Aorta (tissue), 5 donors: ENCODE results near the gene SSTR1. TPM values are rescaled to one million over a fixed set of nuclear protein-coding genes. Genes with fewer than 3 reads are reported as not detected.

Experiments used
- ATAC-seq: fragments of 200-7000 bp; cut with Tn5 transposase; one replicate; pipeline ENCODE4 v1.9.1; 2022; ENCODE audit warnings: moderate library complexity; ENCODE audit not compliant: low FRiP score
- DNase-seq, 2 donors: peaks; one replicate each; pipeline ENCODE4 v3.0.0-alpha.2; 2020
- H3K27ac ChIP-seq, 2 donors: one replicate each; pipeline ENCODE4 v1.5.1; 2013; ENCODE audit warnings: low read length in 2 of 2, mild to moderate bottlenecking in 2 of 2, moderate library complexity in 2 of 2, control low read depth in 1 of 2, inconsistent platforms in 1 of 2, low read depth in 1 of 2
- H3K27me3 ChIP-seq, 2 donors: one replicate each; pipeline ENCODE4 v1.6.1; 2013; ENCODE audit warnings: control low read depth in 1 of 2, low read length in 1 of 2, mild to moderate bottlenecking in 1 of 2, moderate library complexity in 1 of 2; ENCODE audit not compliant: insufficient read depth in 2 of 2, control insufficient read depth in 1 of 2
- H3K36me3 ChIP-seq, 2 donors: one replicate each; pipeline ENCODE4 v1.6.1; 2013; ENCODE audit warnings: control low read depth in 1 of 2, low read length in 1 of 2, mild to moderate bottlenecking in 1 of 2; ENCODE audit not compliant: insufficient read depth in 2 of 2, control insufficient read depth in 1 of 2
- H3K4me1 ChIP-seq, 2 donors: one replicate each; pipeline ENCODE4 v1.6.1; 2013; ENCODE audit warnings: low read length in 2 of 2, control low read depth in 1 of 2, mild to moderate bottlenecking in 1 of 2, moderate library complexity in 1 of 2; ENCODE audit not compliant: insufficient read depth in 2 of 2, control insufficient read depth in 1 of 2
- H3K4me3 ChIP-seq, 2 donors: one replicate each; pipeline ENCODE4 v1.5.1; 2013; ENCODE audit warnings: low read length in 2 of 2, control low read depth in 1 of 2, mild to moderate bottlenecking in 1 of 2
- H3K9me3 ChIP-seq: one replicate; pipeline ENCODE4 v1.6.1; 2013; ENCODE audit warnings: mild to moderate bottlenecking, low read length; ENCODE audit not compliant: control insufficient read depth
- WGBS, 2 donors: extraction: QIAGEN DNeasy Blood & Tissue Kit; methylation state at CpG; one replicate each; pipeline ENCODE4 v1.1.7; 2013; 5-methylcytosine and 5-hydroxymethylcytosine counted together
- intact Hi-C, 2 donors: fragments of 100-400 bp; cut with DNase I; formaldehyde crosslinking; loops; one replicate each; pipeline versions ENCODE4 v1.14.2 to v1.15.0; 2022
- polyA plus RNA-seq, 2 donors: library from polyadenylated mRNA; stranded (reverse); fragments of 200-250 nt; gene quantifications; one replicate each; pipeline ENCODE4 v1.2.3, GENCODE V29; 2013
- total RNA-seq, 2 donors: library from RNA; stranded (reverse); fragmentation: NEBNext Ultra II Directional; extraction: Animal tissue kit (Norgen Biotek cat#: 25700); gene quantifications; one replicate each; pipeline ENCODE4 v1.2.1, GENCODE V29; 2021
- donor health status: healthy with polysubstance abuse.
- donor health status: Bipolar disorder and iron deficiency.
- donor health status: DM: no; HTN: no; CAD: no.
- donor health status: DM: no; HTN: no; CAD: no.
- donor health status: DM: yes; HTN: yes; CAD: no.

Gene SSTR1
- total and polyA plus RNA-seq, 4 donors = 0.61 to 2.6 (median 0.94) TPM

DNA sequence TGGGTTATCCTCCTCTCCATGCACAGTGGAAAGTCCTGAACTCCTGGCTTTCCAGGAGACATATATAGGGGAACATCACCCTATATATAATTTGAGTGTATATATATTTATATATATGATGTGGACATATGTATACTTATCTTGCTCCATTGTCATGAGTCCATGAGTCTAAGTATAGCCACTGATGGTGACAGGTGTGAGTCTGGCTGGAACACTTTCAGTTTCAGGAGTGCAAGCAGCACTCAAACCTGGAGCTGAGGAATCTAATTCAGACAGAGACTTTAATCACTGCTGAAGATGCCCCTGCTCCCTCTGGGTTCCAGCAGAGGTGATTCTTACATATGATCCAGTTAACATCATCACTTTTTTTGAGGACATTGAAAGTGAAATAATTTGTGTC, 4.4 kb downstream of the SSTR1 start:
- no peak overlapping the region for H3K27ac ChIP-seq
- no peaks in the 10 kb centered on the region for H3K4me1 ChIP-seq
- no peaks in the 10 kb centered on the region for H3K36me3 ChIP-seq
- intact Hi-C loops = no loop called here
- no peak for DNase-seq
- H3K9me3 ChIP-seq = no peaks in the 10 kb centered on the region
- H3K4me3 ChIP-seq = no peak overlapping the region
- H3K27me3 ChIP-seq = no peaks in the 10 kb centered on the region
- no peak for ATAC-seq

DNA sequence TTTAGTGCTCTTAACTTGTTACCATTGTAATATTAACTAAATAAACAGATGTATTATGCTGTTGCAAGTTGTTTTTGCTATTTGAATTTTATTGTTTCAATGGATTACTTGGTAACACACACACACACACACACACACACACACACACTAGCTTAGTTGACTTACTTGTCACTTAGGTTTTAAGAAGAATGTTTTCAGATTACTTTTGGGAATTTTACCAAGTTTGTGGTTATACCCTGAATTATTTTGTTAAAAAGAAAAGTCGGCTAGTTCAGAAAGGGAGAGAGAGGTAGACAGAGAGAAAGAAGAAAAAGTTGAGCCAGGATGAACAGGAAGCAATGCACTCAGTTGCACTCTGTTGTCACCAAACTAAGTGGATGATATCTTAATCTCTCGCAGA, 5.3 kb downstream of the SSTR1 start:
- Histone ChIP-seq H3K4me3 (no peak overlapping the region), H3K27me3 (no peaks in the 10 kb centered on the region), H3K9me3 (no peaks in the 10 kb centered on the region), H3K4me1 (no peaks in the 10 kb centered on the region), H3K36me3 (no peaks in the 10 kb centered on the region), H3K27ac (no peak overlapping the region)
- ATAC-seq (no peak), DNase-seq (no peak)
- WGBS, 2 donors = 66 to 69% methylated on average over 2 of the region's 2 CpGs
- intact Hi-C loops = no loop called here

DNA sequence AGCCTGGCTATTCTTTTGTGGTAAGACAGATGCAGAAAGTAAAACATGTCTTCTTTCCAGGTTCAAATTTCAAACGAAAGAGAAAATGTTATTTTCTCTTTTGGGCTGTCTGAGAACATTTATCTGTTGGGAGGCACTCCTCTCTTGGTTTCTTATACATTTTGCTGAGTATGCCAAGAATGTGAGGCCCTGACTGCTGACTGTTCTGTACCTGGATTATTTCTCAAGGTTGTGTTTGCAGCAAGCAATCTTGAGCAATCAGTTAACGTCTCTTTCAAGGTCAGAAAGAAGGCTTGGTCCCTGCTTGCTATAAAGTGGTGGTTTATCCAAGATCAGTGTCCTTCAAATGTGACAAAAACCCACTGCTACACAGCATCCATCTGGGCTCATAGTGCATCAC, 9.8 kb downstream of the SSTR1 start:
- intact Hi-C loops = no loop called here
- WGBS, 2 donors = 58 to 61% methylated on average over 2 of the region's 2 CpGs
- no peak for DNase-seq
- H3K4me1 ChIP-seq = no peaks in the 10 kb centered on the region
- H3K27me3 ChIP-seq = no peaks in the 10 kb centered on the region
- no peak overlapping the region for H3K4me3 ChIP-seq
- H3K9me3 ChIP-seq = no peaks in the 10 kb centered on the region
- H3K36me3 ChIP-seq = no peaks in the 10 kb centered on the region
- no peak for ATAC-seq
- H3K27ac ChIP-seq = no peak overlapping the region

DNA sequence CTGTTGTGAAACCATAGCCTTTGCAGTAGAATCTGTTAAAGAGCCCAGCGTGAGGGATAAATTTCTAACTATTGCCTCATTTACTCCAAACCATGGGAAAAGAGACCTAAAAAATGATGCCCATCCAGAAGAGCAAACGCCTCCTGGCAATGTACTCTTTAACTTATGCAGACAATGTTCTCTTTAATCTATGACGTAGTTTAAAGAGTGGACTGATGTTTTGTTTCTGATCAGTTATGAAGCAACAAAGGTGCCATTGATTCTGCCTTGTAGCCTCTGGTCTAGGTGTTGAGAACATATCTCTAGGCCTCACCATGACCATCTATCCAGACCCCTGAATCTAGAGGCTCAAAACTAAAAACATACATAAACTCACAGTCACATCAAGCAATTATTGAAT, 13.4 kb downstream of the SSTR1 start:
- no peaks in the 10 kb centered on the region for H3K27me3 ChIP-seq
- ATAC-seq (no peak), DNase-seq (no peak)
- H3K36me3 ChIP-seq = no peaks in the 10 kb centered on the region
- no peak overlapping the region for H3K27ac ChIP-seq
- 83 to 91% methylated on average over 3 of the region's 3 CpGs for WGBS, 2 donors
- H3K4me3 ChIP-seq = no peak overlapping the region
- H3K4me1 ChIP-seq = no peaks in the 10 kb centered on the region
- H3K9me3 ChIP-seq = no peaks in the 10 kb centered on the region
- intact Hi-C loops = no loop called here

DNA sequence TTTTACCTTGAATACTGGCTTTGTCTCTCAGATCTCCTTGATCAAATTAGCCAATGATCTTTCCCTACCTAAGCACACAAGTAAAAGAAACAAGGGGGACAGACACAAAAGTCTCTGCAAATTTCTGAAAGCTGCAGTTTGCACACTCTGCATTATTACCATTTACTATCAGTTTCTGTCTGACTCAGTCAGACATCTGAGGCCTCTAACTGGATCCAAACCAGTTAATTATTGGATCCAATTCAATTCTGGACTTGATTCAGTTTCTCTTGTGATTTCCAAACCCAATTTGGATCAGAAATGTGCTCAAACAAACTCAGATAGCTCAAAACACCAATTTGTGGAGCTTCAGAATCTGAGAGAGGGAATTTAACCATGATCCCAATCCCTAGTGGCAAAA, 16.6 kb downstream of the SSTR1 start:
- H3K27ac ChIP-seq = no peak overlapping the region
- no peak overlapping the region for H3K4me3 ChIP-seq
- H3K36me3 ChIP-seq = no peaks in the 10 kb centered on the region
- no peak for ATAC-seq
- no peak for DNase-seq
- intact Hi-C loops = no loop called here
- H3K27me3 ChIP-seq = no peaks in the 10 kb centered on the region
- no peaks in the 10 kb centered on the region for H3K4me1 ChIP-seq
- no peaks in the 10 kb centered on the region for H3K9me3 ChIP-seq

DNA sequence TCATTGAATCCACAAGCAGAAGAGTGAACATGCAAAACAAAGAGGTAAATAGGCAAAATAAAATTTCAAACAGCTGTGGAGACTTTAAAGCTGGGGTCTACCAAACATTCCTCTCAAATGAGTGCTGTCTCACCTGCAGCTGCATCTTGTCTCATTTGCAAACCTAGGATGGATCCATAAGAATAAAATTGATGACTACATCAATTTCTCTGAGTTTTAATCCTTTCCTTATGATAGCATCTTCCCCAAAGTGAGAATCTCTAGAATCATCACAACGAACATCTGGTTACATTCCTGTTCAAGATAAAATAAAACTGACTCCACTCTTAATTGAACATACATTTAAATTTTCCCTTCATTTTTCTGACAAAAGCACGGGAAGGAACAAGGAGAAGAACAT, 18.2 kb downstream of the SSTR1 start:
- Histone ChIP-seq H3K27me3 (no peaks in the 10 kb centered on the region), H3K4me1 (no peaks in the 10 kb centered on the region), H3K36me3 (no peaks in the 10 kb centered on the region), H3K9me3 (no peaks in the 10 kb centered on the region), H3K4me3 (no peak overlapping the region), H3K27ac (no peak overlapping the region)
- ATAC-seq (no peak), DNase-seq (no peak)
- WGBS, 2 donors = 72 to 81% methylated on average over 2 of the region's 2 CpGs
- intact Hi-C loops = no loop called here

DNA sequence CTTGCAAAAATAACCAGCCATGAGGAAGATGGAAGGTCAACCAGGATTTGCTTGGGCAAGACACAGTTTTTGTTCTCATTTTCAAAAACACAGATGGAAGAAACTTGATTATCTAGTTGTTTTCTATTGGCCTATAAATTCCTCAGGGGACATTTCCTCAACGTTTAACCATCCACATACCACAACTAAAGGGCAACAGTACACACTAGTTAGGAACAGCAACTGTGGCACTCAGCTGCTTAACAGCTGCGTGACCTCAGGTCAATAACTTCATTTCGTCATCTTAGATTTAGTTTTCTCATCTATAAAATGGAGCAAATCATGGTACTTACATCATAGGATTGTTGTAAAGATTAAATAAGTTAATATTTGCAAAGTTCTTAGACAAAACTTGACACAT, 18.7 kb downstream of the SSTR1 start:
- no peak for DNase-seq

DNA sequence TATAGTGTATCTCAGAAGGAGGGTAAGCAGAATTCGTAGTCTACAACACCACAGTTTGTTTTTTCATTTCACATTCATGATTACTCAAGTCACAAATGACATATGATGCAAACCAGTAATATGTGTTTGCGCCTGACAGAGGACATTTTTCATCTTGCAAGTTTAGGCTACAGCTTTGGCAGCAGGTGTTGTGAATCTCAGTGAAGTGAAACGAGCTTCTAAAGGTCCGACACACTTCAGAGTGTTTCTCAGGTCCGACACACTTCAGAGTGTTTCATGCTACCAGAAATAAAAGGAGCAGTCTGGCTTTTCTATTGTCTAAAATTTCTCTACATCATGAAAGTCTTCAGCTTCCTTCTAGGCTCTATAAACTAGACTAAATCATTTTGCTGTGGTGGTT, 25.5 kb downstream of the SSTR1 start:
- Histone ChIP-seq H3K4me1 (no peaks in the 10 kb centered on the region), H3K27ac (no peak overlapping the region), H3K9me3 (no peaks in the 10 kb centered on the region), H3K4me3 (no peak overlapping the region), H3K27me3 (no peaks in the 10 kb centered on the region), H3K36me3 (no peaks in the 10 kb centered on the region)
- ATAC-seq (no peak), DNase-seq (no peak)
- intact Hi-C loops = no loop called here
- WGBS, 2 donors = 49 to 54% methylated on average over 5 of the region's 5 CpGs

More for the DNA sequence above, 18.7 kb downstream of the SSTR1 start:
- Histone ChIP-seq H3K4me3 (no peak overlapping the region), H3K27ac (no peak overlapping the region), H3K36me3 (no peaks in the 10 kb centered on the region), H3K9me3 (no peaks in the 10 kb centered on the region), H3K27me3 (no peaks in the 10 kb centered on the region), H3K4me1 (no peaks in the 10 kb centered on the region)
- ATAC-seq = no peak
- WGBS, 2 donors = 59 to 60% methylated on average over 3 of the region's 3 CpGs
- intact Hi-C loops = no loop called here

DNA sequence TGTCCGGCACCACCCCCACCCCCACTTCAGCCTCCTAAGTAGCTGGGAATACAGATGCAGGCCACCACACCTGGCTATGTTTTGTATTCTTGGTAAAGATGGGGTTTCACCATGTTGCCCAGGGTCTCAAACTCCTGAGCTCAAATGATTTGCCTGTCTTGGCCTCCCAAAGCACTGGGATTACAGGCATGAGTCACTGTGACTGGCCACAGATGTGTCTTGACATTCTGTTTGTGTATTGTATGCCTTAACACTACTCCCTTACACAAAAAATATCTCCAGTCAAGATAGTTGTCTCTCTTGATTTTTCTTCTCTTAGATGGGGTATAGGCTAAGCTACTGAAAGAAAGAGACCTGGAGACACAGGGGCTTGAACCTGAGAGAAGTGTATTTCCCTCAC, 30.6 kb downstream of the SSTR1 start:
- Histone ChIP-seq H3K9me3 (no peaks in the 10 kb centered on the region), H3K4me3 (no peak overlapping the region), H3K27ac (no peak overlapping the region), H3K4me1 (no peaks in the 10 kb centered on the region), H3K27me3 (no peaks in the 10 kb centered on the region), H3K36me3 (no peaks in the 10 kb centered on the region)
- ATAC-seq (no peak), DNase-seq (no peak)
- 87 to 100% methylated on average over 1 of the region's 1 CpG for WGBS, 2 donors
- intact Hi-C loops = no loop called here

DNA sequence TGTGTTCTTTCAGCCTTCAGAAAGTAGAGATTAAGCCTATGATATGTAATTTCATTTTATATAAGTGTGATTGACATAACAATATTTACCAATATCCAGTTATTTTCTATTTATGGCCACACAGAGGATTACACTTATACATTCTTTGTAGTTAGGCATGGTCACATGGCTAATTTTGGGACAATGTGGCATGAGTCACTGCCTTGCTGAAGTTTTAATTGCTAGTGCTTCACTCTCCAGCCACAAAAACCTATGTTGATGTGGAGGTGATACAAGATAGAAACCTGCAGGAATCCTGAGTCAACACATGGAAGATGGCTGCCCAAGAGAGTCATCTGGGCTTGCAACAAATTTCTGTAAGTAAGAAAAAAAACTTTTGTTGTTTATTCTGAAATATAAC, 31.2 kb downstream of the SSTR1 start:
- no peak overlapping the region for H3K27ac ChIP-seq
- ATAC-seq (no peak), DNase-seq (no peak)
- no peaks in the 10 kb centered on the region for H3K4me1 ChIP-seq
- H3K4me3 ChIP-seq = no peak overlapping the region
- H3K36me3 ChIP-seq = no peaks in the 10 kb centered on the region
- no peaks in the 10 kb centered on the region for H3K27me3 ChIP-seq
- intact Hi-C loops = no loop called here
- H3K9me3 ChIP-seq = no peaks in the 10 kb centered on the region
